Breast epithelium (tissue), 3 donors: ENCODE data around the gene TAS2R60.

Source experiments
- POLR2A ChIP-seq: fragments of 450-650 bp; IDR thresholded peaks from one replicate; pipeline ENCODE4 v1.6.1; 2016; ENCODE audit warnings: antibody characterized with exemption, mild to moderate bottlenecking, moderate library complexity
- POLR2AphosphoS5 ChIP-seq, 3 donors: sonication (generic); formaldehyde crosslinking; IDR thresholded peaks; one replicate each; pipeline ENCODE4 v1.6.1; 2017; ENCODE audit warnings: antibody characterized with exemption in 3 of 3
- TF ChIP-seq, protein P1 (sequence below), 3 donors: fragments of 450-650 bp; IDR thresholded peaks; one replicate each; pipeline ENCODE4 v1.5.1; 2016 to 2017; ENCODE audit warnings: antibody characterized with exemption in 3 of 3, mild to moderate bottlenecking in 3 of 3, moderate library complexity in 3 of 3

DNA sequence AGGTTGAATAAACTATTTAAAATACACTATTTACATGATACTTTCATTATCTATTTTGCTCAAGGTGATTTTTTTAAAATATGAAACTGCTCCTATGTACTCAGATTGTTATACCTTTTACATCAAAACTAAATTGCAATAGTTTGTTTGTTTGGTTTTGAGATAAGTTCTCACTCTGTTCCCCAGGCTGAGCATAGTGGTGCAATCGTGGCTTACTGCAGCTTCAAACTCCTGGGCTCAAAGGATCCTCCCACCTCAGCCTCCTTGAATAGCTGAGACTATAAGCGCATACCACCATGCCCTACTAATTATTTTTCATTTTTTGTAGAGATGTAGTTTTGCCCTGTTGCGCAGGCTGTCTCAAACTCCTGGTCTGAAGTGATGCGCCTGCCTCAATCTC lies 12.7 kb downstream of the TAS2R60 start:
- TF ChIP-seq, protein P1, sequence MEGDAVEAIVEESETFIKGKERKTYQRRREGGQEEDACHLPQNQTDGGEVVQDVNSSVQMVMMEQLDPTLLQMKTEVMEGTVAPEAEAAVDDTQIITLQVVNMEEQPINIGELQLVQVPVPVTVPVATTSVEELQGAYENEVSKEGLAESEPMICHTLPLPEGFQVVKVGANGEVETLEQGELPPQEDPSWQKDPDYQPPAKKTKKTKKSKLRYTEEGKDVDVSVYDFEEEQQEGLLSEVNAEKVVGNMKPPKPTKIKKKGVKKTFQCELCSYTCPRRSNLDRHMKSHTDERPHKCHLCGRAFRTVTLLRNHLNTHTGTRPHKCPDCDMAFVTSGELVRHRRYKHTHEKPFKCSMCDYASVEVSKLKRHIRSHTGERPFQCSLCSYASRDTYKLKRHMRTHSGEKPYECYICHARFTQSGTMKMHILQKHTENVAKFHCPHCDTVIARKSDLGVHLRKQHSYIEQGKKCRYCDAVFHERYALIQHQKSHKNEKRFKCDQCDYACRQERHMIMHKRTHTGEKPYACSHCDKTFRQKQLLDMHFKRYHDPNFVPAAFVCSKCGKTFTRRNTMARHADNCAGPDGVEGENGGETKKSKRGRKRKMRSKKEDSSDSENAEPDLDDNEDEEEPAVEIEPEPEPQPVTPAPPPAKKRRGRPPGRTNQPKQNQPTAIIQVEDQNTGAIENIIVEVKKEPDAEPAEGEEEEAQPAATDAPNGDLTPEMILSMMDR (IDR thresholded peaks at IDR 0.05), result no peak
- no peak for TF ChIP-seq POLR2AphosphoS5 (IDR thresholded peaks at IDR 0.05)
- no peak for TF ChIP-seq POLR2A
